ENCODE measurements around the gene SBK1.

- TF ChIP-seq, protein P1, sequence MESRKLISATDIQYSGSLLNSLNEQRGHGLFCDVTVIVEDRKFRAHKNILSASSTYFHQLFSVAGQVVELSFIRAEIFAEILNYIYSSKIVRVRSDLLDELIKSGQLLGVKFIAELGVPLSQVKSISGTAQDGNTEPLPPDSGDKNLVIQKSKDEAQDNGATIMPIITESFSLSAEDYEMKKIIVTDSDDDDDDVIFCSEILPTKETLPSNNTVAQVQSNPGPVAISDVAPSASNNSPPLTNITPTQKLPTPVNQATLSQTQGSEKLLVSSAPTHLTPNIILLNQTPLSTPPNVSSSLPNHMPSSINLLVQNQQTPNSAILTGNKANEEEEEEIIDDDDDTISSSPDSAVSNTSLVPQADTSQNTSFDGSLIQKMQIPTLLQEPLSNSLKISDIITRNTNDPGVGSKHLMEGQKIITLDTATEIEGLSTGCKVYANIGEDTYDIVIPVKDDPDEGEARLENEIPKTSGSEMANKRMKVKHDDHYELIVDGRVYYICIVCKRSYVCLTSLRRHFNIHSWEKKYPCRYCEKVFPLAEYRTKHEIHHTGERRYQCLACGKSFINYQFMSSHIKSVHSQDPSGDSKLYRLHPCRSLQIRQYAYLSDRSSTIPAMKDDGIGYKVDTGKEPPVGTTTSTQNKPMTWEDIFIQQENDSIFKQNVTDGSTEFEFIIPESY (IDR thresholded peaks at IDR 0.05; ENCODE audit: extremely low read depth, insufficient replicate concordance, low read length): no peak
- TF ChIP-seq EGR1 (IDR thresholded peaks at IDR 0.05; ENCODE audit: low read depth) (no peak), ZNF274 (IDR thresholded peaks at IDR 0.05; ENCODE audit: low read depth, low read length) (no peak), JUND (IDR thresholded peaks at IDR 0.05) (no peak), EZH2phosphoT487 (IDR thresholded peaks at IDR 0.05; ENCODE audit: borderline replicate concordance) (no peak)
- TF ChIP-seq, protein P2, sequence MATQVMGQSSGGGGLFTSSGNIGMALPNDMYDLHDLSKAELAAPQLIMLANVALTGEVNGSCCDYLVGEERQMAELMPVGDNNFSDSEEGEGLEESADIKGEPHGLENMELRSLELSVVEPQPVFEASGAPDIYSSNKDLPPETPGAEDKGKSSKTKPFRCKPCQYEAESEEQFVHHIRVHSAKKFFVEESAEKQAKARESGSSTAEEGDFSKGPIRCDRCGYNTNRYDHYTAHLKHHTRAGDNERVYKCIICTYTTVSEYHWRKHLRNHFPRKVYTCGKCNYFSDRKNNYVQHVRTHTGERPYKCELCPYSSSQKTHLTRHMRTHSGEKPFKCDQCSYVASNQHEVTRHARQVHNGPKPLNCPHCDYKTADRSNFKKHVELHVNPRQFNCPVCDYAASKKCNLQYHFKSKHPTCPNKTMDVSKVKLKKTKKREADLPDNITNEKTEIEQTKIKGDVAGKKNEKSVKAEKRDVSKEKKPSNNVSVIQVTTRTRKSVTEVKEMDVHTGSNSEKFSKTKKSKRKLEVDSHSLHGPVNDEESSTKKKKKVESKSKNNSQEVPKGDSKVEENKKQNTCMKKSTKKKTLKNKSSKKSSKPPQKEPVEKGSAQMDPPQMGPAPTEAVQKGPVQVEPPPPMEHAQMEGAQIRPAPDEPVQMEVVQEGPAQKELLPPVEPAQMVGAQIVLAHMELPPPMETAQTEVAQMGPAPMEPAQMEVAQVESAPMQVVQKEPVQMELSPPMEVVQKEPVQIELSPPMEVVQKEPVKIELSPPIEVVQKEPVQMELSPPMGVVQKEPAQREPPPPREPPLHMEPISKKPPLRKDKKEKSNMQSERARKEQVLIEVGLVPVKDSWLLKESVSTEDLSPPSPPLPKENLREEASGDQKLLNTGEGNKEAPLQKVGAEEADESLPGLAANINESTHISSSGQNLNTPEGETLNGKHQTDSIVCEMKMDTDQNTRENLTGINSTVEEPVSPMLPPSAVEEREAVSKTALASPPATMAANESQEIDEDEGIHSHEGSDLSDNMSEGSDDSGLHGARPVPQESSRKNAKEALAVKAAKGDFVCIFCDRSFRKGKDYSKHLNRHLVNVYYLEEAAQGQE (IDR thresholded peaks at IDR 0.05; ENCODE audit: low read depth): no peak
These were observed 13.3 kb upstream of the SBK1 start for GRCh38 chr16:28279006-28279405.

Measured in HCT116 (cell line).